Glomerular visceral epithelial cell (primary cell): ENCODE data around the gene PNPO.
"Not testable (repeated sequence)": the region's sequence is repeated elsewhere in the genome, so short reads cannot be mapped to it uniquely, and the experiment has no call there.

Experiments
- DNase-seq: peaks from one replicate; pipeline ENCODE4 v3.0.0-alpha.2; 2016; ENCODE audit errors: extremely low spot score

The PNPO gene

GRCh38 chr17:47975189-47975822 lies 33.9 kb downstream of the PNPO start:
- DNase-seq = no peak

DNA sequence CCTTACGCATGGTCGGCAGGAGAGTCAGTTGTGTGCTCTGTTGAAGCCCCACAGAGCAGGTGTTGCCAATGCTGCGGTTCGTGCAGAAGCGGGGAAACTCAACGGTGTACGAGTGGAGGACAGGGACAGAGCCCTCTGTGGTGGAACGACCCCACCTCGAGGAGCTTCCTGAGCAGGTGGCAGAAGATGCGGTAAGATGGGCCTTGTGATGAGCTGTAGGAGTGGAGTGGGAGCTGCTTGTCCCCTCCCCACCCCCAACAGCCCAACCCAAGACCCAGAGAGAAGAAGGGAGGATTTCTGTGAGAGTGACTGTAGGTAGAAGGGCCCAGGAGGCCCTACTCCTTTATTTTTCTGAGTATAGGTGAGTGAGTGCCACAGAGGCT lies 34.4 kb downstream of the PNPO start:
- no peak for DNase-seq

DNA sequence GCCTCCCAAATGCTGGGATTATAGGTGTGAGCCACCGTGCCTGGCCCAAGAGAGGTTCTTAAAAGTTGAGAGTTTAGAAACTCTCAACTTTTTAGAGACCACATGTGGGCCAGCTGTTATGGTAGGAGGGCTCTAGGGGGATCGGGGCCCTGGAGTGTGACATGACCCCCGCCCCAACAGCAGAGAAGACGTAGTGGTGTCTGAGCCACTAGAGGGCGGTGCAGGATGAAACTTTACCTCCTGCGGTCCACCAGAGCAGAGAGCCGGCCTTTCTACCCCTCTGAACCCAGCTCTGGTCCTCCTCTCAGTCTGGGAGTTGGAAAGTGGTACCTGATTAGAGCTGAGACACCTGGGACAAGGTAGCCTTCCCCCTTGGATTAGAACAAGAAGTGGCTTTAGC lies 37.0 kb downstream of the PNPO start:
- peak; percentile 65 for DNase-seq

GRCh38 chr17:47980541-47980940 lies 39.2 kb downstream of the PNPO start:
- DNase-seq = no peak

- no peak for DNase-seq
These were observed 40.1 kb downstream of the PNPO start for GRCh38 chr17:47981462-47981861.

GRCh38 chr17:47982091-47982617 lies 40.8 kb downstream of the PNPO start:
- DNase-seq = no peak

DNA sequence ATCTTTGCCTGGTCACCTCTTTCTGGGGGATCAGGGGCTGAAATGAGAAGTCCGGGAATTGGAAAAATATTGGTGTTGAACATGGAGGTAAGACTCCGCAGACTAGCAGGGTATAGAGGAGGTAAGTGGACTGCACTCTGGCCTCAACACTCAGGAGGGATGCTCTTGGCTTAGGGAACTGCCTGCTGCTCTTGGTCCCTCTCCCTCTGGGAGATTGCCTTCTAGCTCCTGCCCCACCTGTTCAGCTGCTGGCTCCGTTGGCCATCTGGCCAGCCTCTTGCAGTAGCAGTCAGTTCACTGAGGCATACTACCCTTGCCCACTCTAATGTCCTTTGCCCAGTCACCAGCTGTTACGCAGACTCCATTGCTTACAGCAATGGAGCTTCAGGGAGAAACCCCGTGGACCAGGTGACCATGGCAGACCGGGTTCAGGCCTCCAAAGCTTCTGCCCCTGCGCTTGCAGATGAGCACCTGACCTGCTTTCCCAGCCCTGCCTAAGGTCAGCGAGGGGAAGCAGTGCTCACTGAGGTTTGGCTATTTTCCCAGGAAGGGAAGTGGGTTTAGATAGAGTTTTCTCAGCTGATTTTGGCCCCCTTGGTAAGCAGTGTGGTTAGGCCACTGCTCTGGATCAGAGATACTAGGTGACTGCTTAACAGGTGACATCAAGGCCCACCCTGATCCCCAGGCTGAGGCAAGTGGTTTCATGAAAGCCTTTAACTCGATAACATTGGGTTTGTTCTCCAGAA lies 41.4 kb downstream of the PNPO start:
- DNase-seq = no peak

- no peak for DNase-seq
These were observed 42.3 kb downstream of the PNPO start for GRCh38 chr17:47983492-47984223.

GRCh38 chr17:47986520-47986919 lies 45.1 kb downstream of the PNPO start:
- DNase-seq = no peak

- DNase-seq = no peak
These were observed 46.0 kb downstream of the PNPO start for GRCh38 chr17:47987240-47987835.

- DNase-seq = not testable (repeated sequence)
These were observed 47.1 kb downstream of the PNPO start for GRCh38 chr17:47988445-47988844.

DNA sequence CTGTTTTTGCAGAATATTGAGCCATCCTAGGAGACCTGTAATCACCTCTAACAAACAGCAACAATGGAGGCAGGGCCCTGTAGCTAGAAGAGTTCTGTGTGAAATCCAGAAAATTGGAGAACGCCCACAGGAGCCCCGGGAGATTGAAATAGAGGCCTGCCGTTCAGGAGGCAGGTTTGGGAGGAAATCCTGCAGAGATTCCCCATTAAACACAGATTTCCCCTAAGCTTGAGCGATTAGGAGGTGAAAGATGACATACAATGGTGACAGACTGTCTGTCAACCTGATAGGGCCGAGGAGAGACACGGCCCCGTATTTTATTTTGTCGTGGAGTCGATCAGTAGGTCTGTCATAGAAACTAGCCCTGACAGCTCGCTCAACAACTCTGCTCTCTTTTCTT lies 47.8 kb downstream of the PNPO start:
- no peak for DNase-seq

DNA sequence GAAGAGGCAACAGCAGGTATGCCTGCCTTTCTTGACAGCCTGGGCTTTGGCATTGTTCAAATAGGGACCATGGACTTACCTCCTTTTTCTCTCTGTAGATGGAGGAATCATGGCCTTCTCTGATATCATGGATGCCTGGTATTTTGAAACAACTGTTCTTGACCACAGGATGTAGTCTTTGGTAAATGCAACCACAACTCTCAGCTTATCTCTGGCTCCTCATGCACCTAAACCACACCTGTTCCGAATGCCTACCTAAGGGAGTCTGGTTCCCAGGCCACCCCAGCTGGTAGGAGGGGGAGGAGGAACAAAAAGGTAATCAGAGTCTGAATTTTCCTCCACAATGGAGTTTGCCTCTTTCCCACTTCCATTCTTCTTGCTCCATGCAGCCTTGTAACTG lies 48.3 kb downstream of the PNPO start:
- DNase-seq = no peak

DNA sequence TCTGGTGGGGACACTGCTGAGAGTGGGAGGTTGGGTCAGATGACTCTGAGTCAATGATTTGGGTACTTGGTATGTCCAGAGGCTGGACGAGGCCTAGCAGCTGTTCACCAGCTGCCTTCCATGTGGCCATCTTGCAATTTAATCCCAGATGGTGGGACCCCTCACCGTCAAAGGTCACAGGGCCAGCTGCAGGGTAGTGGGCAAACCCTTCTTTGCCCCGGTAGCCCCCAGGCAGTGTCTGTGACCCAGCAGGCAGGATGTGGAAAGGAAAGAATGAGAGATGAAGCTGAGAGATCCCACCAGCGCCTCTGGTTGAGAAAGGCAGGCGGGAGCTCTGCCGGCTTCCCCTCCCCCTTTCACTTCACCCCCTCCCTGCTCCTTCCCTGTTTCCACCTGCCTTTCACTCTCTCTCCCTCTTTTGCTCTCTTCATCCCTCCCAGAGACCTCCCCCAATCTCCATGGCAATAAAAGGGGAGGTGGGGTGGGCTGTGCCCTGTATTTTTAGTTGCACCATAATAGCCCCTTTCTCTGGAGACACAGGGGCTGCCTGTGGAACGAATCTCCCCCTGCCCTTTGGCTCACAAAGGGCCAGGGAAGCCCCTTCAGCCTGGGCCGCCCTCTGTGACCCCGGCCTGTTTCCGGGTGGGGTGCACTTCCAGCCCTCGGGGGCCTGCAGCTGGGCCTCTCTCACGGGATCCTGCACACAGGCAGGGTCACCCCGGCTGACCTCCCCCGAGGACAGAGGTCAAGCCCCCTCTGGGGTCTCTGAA lies 49.8 kb downstream of the PNPO start:
- DNase-seq = no peak

DNA sequence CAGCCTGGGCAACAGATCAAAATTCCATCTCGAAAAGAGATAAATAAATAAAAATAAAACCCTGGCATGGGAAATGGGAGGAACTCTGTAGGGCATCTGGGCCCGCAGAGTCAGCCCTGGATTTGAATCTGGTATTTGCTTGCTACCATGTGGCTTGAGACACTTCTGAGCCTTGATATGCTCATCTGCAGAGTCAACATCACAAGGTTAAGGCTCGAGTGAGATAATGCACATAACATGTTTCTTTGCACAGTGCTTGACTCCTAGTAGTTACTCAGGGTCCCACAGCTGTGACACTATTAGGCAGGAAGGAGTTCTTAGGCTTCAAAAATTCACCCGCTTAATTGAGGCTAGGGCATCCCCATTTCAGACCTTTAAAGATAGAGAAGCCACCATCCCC lies 50.8 kb downstream of the PNPO start:
- no peak for DNase-seq

- DNase-seq = no peak
These were observed 51.7 kb downstream of the PNPO start for GRCh38 chr17:47993031-47993564.

- DNase-seq = no peak
These were observed 52.6 kb downstream of the PNPO start for GRCh38 chr17:47993964-47994363.

- DNase-seq = no peak
These were observed 53.4 kb downstream of the PNPO start for GRCh38 chr17:47994724-47995123.

DNA sequence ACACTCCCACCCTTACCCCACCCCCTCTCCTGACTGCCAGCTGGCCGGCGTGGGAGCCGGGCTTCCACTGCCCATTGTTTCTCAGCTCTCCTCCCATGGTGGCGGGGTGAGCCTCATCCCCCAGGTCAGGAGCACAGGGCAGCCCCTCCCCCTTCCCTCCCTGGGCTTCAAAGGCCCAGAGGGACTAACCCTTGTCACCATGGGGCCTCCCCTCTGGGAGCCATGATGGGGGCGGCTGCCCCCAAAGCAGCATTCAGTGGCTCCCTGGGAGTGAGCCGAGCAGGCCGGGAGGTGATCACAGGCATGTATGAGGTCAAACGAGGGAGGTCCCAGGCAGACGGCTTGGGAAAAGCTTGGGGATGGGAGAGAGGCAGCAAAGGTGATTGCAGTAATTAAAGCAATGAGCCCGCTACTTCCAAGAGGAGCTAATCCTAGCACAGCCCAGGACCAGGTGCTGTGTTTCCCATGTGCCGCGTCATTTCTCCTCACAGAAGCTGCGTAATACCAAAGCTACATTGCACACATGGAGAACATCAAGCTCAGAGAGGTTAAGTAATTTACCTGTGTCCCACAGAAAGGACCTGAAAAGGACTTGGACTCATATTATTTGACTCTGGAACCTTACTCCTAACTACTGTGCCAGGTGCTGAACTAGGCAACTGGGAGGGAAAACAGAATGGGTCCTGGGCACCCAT lies 54.0 kb downstream of the PNPO start:
- no peak for DNase-seq

DNA sequence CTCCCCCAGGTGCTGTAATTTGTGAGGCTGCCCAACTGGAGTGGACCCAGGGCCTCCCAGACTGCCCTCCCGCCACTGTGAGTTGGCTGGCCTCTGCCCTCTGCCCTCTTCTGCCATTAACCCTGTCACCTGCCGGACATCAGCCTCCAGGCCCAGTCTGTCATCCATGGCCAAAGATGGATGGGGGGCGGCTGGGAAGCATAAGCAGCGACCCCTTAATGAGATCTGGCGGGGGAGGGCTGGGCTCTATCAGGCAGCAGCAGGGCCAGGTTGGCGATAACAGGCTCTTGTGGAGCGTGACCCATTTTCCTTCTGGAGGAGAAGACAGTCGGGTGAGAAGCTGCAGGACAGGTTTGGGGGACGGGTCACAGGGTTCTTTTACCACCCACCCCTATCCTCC lies 54.8 kb downstream of the PNPO start:
- DNase-seq = no peak

DNA sequence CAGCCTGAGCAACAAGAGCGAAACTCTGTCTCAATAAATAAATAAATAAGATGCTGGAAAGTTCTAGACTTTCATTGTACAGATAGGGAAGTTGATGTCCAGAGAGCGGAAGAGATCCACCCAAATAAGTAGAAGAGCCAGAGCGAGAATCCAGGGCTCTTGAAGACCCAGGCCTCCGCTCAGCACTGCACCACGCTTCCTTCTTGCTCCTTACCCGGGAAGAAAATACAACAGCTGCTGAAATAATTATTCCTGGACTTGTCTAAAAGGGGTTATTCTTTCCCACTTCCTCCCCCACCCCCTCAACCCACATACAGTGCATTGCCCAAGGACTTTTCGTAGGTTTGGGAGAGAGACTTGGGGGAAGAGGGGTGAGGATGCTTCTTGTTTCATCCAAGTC lies 56.2 kb downstream of the PNPO start:
- DNase-seq = no peak
